HT1080 (cell line): Measurements from ENCODE around the gene EWSR1. TPM values are rescaled to one million over a fixed set of nuclear protein-coding genes. Genes with fewer than 3 reads are reported as not detected.
"Not testable (repeated sequence)": the region's sequence is repeated elsewhere in the genome, so short reads cannot be mapped to it uniquely, and the experiment has no call there.

ENCODE experiments used
- DNase-seq: peaks from one replicate; pipeline ENCODE4 v3.0.0-alpha.2; 2015; ENCODE audit warnings: low read depth
- total RNA-seq: library from RNA; depleted of rRNA; stranded (reverse); fragments of >200 nt; shearing (Covaris generic); gene quantifications from 2 replicates; pipeline ENCODE4 v1.2.3, GENCODE V29; 2014

Gene EWSR1
- total RNA-seq, 1 experiment from 2014 or later = 340 TPM

DNA sequence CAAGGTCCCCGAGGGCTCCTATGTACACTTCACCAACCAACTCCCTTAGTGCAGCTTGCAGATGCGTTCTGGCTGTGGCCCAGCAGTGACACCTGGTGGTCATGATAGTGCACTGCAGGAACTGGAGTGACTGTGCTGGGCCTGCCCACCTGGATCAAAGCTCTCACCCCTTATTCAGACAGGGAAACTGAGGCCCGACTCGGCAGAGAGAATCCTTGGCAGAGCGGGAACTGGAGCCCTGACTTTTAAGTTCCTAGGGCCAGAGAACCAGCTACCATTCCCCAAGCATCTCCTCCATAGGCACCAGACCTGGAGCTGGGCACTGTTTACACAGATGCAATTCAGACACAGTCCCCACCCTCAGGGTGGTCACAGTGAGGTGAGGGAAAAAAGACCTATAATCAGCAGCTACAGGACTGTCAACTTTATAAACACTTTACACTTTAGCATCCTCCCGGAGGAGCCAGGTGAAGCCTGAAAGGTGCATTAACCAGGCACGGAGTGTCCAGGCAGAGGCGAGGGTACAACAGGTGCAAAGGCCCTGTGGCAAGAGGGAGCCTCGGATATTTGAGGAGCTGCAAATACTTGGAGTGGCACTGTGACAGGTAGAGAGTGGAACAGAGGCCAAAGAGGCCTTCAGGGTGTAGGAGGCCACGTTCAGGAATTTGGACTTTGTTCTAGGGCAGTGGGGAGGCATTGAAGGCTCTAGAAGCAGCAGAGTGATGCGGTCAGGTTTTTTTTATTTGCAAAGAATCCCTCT lies 22.3 kb upstream of the EWSR1 start:
- peak; percentile 42 for DNase-seq

DNA sequence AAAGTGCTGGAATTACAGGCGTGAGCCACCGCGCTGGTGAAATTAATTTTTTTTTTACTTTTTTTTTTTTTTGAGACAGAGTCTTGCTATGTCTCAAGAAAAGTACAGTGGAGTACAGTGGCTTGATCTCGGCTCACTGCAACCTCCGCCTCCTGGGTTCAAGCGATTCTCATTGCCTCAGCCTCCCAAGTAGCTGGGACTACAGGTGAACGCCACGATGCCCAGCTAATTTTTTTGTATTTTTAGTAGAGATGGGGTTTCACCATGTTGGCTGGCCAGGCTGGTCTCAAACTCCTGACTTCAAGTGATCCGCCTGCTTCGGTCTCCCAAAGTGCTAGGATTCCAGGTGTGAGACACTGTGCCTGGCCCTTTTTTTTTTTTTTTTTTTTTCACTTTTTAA lies 20.2 kb upstream of the EWSR1 start:
- not testable (repeated sequence) for DNase-seq

GRCh38 chr22:29251265-29251664 lies 16.8 kb upstream of the EWSR1 start:
- DNase-seq = no peak

DNA sequence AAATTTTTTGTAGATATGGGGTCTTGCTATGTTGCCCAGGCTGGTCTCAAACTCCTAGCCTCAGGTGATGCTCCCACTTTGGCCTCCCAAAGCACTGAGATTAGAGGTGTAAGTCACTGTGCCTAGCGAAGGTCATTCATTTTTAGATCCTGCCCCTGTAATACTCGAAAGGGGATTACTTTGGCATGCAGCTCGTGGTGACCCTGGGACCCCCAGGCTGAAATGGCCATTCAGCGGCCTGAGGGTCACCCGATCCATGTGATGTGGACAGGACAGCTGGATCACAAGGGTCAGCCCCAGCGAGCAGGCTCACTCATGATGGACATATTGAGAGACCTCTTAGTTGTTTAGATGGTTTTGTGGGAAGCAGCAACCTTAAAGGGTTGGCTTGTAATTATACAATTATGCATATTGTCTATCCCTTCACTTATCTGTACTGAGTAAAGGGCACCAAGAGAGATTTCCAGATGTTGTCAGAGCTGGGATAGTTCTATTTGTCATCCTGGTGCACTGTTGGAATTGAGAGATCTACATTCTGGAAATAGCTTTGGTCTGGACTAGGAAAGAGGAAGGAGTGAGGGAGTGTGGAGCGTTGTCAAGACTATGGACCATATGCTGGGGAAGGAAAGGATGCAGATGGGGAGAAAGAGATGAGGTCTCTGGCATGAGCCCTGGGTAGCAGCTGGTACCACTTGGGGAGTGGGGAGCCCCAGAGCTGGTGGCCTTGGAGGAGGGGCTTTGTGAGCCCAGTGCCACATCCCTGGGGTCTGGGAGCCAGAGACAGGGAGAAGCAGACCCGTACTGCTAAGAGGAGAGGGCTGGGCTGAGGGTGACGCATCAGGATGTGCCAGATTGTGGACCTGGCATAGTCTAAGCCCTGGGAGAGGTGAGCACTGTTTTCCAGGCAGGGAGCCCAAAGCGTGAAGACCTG lies 15.8 kb upstream of the EWSR1 start:
- no peak for DNase-seq

DNA sequence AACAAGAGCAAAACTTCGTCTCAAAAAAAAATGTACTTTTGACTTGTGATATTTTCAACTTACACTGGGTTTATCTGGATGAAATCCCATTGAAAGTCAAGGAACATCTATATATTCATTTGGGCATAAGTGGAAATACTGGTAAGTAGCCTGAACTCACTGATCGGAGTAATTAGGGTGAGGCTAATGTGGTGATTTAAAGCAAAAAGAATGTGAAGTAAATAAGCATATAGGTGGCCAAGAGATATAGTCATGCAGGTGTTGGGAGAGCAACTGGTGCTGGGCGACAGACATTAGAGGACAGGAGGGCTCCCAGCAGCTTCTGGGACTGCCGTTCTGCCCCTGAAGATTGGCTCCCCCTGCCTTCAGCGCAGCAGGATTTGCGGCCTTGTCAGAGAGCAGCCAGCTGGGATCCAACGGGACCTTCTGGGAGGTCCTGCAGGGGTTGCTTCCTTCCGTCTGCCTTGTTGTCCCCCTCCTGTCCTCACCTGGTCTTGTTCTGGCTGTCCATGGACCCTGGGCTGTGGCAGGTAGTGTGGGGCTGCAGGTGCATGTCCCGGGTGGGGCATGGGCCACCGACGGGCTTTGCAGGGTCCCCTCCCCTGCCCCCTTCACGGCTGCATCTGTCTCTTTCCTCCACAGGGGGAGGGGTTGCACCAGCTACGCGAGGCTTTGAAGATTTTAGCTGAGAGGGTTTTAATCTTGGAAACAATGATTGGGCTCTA lies 14.3 kb upstream of the EWSR1 start:
- no peak for DNase-seq

- no peak for DNase-seq
Observed at GRCh38 chr22:29254286-29254660, 13.8 kb upstream of the EWSR1 start.

DNA sequence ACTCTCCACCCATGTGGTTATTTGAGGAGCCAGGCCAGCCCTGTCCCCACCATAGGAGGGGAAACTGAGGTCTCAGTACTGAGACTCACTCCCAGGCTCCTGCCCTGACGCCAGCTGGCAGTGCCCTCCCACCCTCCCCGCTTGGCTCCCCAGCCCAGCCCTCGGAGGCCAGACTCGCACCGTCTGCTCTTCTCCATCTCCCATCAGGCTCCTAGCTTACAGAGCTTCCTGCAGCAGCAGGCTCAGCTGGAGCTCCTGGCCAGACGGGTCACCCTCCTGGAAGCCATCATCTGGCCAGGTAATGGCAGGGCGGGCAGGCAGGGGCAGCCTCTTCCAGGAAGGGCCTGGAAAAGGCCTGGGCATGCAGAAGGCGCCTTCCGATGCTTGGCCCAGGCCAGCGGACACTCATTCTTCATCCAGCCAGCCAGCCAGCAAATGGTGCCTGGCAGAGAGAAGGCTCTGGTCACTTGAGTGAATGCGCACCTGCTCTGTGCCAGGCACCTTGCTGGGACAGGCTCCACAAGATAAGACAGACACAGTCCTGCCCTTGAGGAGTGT lies 12.9 kb upstream of the EWSR1 start:
- no peak for DNase-seq

DNA sequence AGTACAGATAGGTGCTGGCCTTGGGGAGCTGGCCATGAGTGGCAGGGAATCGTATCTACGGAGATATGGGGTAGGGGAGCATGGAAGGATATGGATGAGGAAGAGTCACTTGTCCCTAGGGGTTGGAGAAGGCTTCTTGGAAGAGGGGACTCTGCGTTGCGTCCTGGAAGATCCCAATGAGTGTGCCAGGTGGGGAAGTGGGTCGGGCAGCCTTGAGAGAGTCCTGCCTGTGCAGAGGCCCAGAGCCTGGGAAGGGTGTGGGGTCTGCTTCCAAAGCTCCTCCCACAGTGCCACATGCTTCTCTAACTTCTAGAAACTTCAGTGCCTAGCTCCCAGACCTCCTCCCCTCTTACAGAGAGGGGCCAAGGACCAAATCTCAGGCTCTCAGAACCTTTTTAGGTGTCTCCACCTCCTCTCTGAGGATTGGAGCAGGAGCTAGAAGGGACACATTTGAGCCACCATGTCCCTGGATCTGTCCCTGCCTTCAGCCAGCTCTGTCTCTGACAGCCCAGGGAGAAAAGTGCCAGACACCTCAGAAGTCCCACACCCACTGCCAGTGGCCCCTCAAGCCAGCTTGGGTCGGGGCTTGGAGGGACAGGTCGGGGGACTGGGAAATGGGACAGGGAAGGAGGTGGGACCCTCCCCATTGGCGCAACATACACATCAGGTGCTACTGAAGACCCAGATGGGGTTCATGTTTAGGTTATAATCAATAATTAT lies 11.3 kb upstream of the EWSR1 start:
- DNase-seq = no peak

DNA sequence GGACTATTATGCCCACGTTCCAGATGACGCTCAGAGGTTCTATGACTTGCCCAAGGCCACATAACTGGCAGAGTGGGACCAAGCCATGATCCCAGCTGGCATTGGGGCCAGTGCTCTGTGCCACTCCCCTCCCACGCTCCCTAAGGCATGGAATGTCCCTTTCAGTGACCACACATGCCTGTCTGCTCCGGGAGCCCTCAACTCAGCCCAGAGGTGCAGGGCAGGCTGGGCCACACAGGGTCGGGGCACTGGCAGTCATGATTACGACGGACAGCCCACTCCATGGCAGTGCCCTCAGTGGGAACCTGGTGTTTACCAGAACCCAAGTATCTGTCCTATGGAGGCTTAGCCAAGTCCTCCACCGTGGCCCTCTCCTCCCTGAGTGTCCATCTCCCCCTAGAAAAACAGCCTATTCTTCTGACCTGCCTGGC lies 10.3 kb upstream of the EWSR1 start:
- DNase-seq = no peak

GRCh38 chr22:29258407-29259252 lies 9.4 kb upstream of the EWSR1 start:
- no peak for DNase-seq

DNA sequence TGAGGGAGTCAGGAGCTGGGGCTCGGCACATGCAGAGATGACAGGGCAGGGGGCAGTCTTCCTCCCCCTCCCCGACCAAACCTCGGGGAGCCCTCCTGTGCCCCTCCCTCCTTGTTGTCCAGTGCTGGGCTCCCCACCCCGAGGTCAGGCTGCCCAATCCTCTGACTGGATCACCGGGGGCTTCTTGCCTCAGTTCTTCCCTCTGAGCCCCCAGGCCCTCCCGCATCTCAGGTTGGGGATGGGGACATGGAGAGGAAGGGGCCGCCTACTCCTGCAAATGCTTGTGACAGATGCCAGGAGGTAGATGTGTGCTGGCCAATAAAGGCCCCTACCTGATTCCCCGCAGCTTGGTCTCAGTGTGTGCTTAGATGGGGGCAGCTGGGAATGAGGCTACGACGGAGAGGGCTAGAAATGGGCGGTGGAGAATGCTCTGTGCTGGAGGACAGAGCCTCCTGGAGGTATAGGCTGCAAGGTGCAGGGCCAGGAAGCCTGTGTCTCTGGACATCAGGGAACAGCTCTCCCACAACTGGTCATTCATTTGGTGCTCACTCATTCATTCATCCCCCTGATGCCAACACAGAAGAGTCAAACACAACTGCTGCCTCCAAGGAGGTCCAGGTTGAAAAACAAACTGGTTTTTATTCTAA lies 8.7 kb upstream of the EWSR1 start:
- no peak for DNase-seq

DNA sequence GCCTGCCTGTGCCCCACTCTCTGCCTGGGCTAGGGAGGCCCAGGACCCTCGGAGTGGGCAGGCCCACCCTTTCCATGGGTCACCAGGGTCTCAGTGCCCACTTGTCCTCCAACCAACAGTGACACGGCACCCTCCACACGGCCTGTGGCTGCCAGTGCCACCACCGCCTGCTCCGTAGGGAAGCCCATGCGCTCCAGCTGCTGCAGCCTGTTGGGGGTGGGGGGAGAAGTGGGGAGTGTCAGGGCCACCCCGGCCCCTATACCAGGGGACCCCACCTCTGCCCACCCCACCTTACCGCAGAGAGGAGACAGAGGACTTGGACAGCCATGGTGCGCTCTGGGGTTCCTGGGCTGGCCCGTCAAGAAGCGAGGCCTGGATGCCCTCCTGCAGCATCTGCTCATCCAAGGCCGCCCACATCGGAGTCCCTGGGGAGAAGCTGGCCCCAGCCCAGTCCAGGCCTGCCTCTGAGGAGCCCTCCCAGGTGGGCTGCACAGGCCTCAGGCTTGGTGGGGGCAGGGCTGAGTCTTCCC lies 8.0 kb upstream of the EWSR1 start:
- no peak for DNase-seq

DNA sequence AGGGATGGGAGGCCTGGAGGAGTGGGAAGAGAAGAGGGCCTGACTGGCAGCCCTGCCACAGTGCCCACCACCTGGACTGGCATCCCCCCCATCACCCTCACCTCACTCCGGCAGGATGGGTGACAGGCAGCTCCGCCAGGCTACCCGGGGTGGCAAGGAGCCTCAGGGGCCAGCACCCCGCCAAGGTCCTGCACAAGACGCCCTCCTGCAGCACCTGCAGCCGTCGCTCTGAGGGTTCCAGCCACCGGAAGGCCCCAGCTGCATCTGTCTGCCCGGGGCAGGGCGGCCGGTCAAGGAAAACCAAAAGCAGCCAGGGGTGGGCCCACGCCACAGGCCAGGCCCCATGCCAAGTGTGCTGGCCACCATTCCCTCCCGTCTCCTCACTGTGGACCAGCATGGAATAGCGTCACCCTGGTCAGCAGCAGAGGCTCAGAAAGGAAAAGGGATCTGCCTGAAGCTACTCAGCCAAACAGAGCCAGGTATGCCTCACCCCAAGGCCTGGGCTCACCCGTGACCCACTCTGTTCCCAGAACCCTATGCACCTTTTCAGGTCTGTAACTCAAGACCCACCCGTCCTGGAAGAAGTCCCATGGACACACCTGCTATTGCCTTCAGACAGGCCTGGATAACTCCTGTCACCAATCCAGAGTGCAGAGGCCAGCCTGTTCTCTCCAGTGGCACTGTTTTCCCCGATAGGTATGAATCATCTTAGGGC lies 7.3 kb upstream of the EWSR1 start:
- DNase-seq = no peak

DNA sequence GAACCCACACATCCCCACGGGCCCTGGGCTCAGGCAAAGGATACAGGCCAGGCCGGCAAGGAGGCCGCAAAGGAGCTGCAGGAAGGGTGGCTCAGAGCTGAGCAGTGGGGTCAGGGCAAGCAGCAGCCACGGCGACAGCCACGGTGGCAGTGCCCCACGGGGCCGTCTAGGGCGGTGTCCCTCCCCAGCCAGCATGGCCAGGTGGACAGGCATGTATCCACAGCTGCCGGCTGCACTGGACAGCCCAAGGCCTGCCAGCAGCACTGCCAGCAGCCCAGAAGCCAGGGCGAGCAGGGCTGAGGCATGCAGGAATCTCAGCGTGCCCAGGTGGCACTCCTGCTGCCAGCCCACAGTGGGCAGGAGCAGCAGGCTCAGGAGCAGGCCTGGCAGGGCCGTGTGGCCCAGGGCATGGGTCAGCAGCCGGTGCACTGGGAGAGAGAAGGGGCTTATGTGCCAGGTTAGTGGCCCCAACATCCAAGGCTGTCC lies 4.2 kb upstream of the EWSR1 start:
- no peak for DNase-seq

GRCh38 chr22:29265305-29265704 lies 2.8 kb upstream of the EWSR1 start:
- DNase-seq = no peak

GRCh38 chr22:29265929-29266328 lies 2.1 kb upstream of the EWSR1 start:
- no peak for DNase-seq

DNA sequence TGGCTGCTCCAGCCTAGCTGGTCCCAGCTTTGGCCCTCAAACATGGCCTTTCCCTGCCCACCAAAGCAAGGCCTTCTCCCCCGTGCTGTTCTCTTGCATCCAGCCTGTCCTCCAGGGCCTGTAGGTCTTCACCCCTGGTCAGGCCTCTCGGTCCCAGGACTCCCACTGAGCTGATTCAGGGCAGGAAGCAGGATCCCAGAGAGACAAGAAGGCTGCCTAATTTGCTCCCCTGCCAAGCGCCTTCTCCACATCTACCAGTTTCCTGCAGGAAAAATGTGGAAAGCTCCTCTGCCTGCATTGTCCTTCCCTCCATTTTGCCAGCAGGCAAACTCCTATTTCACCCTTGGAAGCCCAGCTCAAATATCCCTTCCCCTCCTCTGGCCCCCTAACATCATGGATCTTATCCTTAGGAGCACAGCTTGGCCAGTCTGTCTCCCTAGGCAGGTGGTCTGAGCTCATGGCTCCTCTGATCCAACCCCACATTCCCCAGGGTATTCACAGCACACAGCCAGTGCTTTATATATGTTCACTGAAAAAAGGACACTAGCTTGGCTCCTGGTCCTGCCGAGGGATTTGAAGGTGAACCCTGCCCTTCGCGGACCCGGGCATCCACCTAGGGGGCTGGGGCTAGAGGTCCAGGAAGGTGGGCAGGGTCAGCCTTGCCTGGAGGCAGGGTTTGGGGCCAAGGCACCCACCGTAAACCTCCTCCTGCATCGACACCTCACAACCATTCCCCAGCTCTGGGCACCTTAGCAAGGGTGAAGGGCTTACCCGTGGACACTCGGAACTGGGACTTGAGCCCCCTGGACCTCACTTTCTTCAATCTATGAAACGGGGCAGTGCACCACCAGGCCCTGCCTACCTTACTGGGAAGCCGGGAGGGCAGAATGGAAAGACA lies 1.3 kb upstream of the EWSR1 start:
- no peak for DNase-seq
